HG02571 (cell line): ENCODE results near the gene NXPH3.

ENCODE experiments used
- ATAC-seq: cut with Tn5 transposase; IDR thresholded peaks from one replicate; pipeline ENCODE4 v1.9.1; 2021; ENCODE audit warnings: mild to moderate bottlenecking, moderate library complexity; ENCODE audit not compliant: unreplicated experiment

NXPH3 gene

GRCh38 chr17:49588726-49589576 lies 13.3 kb downstream of the NXPH3 start:
- ATAC-seq, result no peak

- no peak for ATAC-seq
These were observed 13.9 kb downstream of the NXPH3 start for GRCh38 chr17:49589577-49589927.

DNA sequence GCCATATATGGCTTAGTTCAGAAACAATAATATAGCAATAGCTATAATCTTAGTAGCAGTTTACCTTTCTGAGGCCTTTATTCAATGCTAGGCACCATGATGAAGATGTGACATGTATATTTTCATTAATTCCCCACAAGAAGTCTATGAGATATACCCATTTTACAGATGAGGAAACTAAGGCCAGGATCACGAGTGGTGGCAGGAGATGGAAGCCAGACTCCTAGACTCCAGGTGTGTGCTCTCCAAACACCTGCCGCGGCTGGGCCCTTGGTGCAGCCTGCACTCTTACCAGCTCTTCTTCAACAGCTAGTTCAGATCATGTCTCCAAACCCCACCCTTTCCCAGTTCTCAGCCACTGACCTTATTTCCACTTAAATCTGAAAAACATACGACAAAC lies 15.2 kb downstream of the NXPH3 start:
- ATAC-seq, result no peak

- no peak for ATAC-seq
These were observed 16.6 kb downstream of the NXPH3 start for GRCh38 chr17:49592263-49592662.

DNA sequence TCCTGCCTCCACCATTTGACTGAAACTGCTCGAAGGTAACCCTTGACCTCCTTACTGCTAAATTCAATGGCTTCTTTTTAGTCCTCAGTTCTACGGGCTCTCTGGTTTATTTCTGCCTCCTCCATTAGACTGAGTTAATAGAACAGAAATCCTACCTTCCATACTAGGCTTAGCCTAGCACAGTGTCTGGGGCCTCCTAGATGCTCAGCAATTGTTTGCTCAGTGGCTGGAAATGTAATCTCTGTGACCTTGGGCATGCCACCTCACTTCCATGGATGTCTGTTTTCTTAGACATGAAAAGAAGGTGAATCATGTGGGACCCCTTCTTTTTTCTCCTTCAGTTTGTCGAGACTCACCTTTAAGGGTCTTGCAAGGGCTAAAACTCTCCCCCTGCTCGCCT lies 19.7 kb downstream of the NXPH3 start:
- ATAC-seq, result no peak

- no peak for ATAC-seq
These were observed 20.3 kb downstream of the NXPH3 start for GRCh38 chr17:49595980-49596379.

- no peak for ATAC-seq
These were observed 21.1 kb downstream of the NXPH3 start for GRCh38 chr17:49596613-49597244.

- no peak for ATAC-seq
These were observed 21.8 kb downstream of the NXPH3 start for GRCh38 chr17:49597436-49597835.

- ATAC-seq, result no peak
These were observed 22.4 kb downstream of the NXPH3 start for GRCh38 chr17:49597928-49598655.

DNA sequence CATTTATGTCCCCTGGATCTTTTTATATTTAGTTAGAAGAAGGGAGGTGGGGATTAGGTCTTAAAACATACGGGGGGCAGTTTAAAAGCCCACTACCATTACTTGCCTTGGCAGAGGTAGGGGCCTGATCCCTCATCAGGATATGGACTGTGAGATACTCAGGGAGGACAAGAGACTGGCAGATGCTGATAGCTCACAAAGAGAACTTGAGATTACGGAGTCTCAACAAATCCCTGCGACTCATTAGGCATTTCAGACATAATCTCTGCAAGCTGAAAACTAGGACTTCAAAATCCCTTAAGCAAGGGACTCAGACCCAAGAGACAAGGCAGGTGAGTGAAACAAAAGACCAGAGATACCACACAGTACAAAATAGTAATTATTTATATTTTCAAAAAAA lies 23.2 kb downstream of the NXPH3 start:
- ATAC-seq, result no peak

DNA sequence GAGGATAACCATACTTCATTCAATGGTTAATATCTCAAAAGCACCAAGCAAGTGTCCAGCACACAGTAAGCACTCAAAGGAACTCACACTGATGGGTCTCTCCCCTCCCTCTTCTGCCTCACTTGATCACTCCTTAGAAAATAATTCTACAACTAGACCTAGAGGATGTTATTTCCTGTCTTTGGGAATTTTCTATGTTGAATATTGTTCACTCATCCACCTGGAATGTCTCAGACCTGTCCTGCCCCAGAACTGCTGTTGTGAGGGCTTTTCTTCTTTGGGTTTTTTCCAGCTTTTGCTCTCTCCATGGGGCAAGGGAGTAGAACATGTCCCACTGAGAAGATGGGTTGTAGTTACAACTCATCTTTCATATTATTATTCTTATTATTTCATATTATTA lies 25.3 kb downstream of the NXPH3 start:
- ATAC-seq, result no peak

DNA sequence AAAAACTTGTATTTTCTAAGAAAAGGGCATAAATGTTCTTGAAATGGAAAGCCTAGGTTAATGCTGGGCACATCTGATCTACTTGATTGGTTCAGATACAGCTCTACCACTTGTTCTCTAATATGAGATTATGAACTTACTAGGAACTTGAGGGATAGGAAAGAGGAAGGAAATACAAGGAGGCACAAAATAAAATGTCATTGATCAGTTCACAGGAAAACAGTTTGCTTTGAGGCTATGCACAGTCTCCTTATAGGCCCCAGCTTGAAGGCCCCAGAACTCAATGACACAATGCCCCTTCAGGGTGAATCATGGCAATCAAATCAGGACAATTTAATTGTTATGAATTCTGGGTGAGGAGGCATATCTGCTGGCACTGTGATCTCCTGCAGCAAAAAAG lies 27.1 kb downstream of the NXPH3 start:
- no peak for ATAC-seq

DNA sequence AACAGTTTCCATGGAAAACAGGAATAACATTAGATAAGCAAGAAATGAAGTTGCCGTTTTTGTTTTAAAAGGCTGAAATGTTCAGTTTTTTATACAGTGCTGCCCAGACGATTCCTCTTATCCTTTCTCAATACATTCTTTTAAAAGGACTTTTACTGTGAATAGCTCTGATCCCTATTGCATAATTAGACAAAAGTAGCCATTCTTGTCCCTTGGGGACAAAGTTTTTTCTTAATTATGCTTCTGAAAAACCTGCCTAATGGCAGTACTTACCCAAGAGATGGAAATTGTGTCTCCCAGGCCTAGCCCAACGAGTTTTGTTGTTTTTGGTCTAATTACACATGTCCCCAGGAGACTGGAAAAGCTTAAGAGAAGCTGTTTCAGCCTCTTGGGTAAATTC lies 27.6 kb downstream of the NXPH3 start:
- ATAC-seq, result no peak

DNA sequence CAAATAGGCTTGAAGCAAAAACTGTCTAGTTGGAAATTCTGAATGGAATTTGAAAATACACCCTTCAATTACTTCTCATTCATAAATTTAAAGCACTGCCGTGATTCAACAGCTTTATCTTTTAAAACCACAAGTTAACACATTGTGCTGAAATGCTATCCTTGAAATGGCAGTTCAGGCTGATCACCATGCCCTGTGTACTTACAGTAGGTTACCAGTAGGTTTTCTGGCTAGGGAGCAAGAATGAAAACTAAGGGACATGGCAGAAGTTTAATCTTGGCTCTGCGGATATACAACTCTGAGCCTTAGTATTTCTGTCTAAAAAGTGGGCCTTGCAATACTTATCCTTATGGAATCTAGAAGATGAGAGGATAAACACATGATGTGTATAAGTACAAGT lies 28.0 kb downstream of the NXPH3 start:
- ATAC-seq, result no peak

- ATAC-seq, result no peak
These were observed 28.7 kb downstream of the NXPH3 start for GRCh38 chr17:49604314-49604869.

GRCh38 chr17:49610883-49611584 lies 35.4 kb downstream of the NXPH3 start:
- no peak for ATAC-seq

DNA sequence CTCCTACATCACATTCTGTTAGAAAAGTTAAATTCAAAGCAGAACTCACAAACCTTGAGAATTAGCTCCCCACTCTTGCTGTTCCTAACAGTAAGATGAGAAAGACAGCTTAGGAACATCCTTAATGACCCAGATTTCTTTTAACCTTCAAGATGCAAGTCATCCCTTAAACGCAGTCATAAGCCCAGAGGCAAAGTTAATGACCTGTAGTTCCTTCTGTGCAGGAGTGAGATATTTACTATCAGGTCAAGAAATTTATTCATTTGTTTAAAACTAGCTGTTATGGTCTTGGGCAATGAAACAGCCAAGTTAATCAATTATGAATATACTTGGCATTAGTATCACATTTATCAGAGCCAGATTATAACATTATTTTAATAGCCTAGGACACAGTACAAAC lies 37.1 kb downstream of the NXPH3 start:
- ATAC-seq, result no peak

DNA sequence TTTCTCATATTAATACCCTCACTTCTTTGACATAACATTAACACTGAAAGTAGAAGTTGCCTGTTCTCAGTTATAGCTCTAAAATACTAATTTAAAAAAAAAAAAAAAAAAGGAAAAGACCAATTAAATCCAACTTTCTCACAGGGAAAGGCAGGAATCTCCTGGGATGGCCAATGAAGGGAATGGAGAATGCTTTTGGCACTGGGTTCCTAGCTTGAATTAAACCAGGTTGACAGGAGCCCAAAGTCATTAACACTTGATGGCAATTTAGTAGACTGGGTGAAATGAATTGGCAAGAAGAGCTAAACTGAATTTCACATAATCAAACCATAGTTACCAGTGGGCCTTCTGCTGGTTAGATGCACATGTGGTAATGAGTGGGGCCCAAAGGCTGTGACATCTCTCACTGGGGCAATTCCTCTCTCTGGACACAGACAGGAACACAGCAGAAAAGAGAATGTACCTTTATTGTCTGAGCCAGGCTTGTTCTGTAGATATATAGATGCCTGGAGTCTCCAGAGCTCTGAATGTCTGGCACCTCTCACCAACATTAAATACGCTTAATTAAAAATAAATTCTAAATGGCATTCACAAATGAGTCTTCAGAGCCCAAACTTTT lies 37.6 kb downstream of the NXPH3 start:
- ATAC-seq, result no peak

DNA sequence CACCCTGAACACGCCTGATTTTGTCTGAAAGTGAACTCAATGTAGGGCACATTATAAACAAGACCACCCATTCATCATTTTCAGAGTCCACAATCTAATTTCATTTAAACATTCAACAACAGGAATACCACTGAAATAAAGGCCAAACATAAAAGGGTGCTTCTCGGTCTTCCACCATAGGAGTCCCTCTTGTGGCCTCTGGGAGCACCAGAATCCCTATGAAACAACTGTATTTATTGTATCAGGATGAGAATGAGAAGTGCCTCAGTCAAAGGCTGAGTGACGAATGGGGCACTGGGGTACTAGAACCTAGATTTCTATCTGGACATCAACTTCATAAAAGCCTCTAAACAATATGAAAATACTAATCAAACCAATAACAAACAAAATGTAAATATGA lies 40.4 kb downstream of the NXPH3 start:
- no peak for ATAC-seq

DNA sequence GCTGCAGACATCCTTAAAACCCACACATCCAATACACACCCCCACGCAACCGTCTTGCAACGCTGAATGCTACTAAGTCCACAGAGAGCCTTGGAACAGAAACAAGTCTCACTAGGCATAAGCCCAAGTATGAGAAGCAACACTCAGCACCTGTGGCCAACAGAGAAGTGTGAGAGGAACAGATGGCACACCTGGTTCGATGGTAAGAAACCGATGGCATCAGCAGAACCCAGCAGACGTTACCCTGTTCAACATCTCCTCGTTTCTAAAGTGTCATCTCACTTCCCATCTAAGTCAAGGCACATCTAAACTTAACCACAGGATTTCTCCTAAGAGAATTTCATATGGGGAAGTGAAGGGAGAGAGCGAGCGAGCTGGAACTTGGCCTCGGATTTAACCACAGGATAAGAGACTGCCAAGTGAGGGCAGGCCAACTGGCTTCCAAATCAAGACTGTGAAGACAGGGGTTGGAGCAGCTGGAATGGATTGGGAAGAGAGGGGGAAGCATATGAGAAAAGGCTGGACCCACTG lies 41.0 kb downstream of the NXPH3 start:
- no peak for ATAC-seq
